Breast epithelium (tissue), 4 donors: ENCODE data around the gene POLR2E. TPM values are rescaled to one million over a fixed set of nuclear protein-coding genes. Genes with fewer than 3 reads are reported as not detected.

Source experiments
- DNase-seq, 2 donors: peaks; one replicate each; pipeline ENCODE4 v3.0.0-alpha.2; 2019; ENCODE audit warnings: low spot score in 2 of 2
- H3K27ac ChIP-seq, 2 donors: fragments of 200-600 bp; sonication (generic) in 1 of 2; one replicate each; pipeline ENCODE4 v1.5.1; 2016 to 2019; ENCODE audit warnings: mild to moderate bottlenecking in 1 of 2
- H3K27me3 ChIP-seq, 2 donors: fragments of 200-600 bp; sonication (generic) in 1 of 2; one replicate each; pipeline versions ENCODE4 v1.5.1 to v1.6.0; 2017 to 2019; ENCODE audit warnings: control low read depth in 1 of 2, mild to moderate bottlenecking in 1 of 2
- H3K36me3 ChIP-seq: fragments of 200-600 bp; one replicate; pipeline ENCODE4 v1.5.1; 2019
- H3K4me1 ChIP-seq, 2 donors: fragments of 200-600 bp; sonication (generic); one replicate each; pipeline ENCODE4 v1.5.1; 2016 to 2019; ENCODE audit warnings: control low read depth in 1 of 2
- H3K4me3 ChIP-seq, 3 donors: fragments of 200-600 bp; sonication (generic); 1 replicate in 2 of 3; 2 replicates in 1 of 3; pipeline ENCODE4 v1.5.1; 2016 to 2019; ENCODE audit warnings: mild to moderate bottlenecking in 3 of 3, moderate library complexity in 2 of 3
- H3K9me3 ChIP-seq, 2 donors: fragments of 200-600 bp; sonication (generic) in 1 of 2; one replicate each; pipeline ENCODE4 v1.5.1; 2016 to 2019; ENCODE audit warnings: control low read depth in 1 of 2
- CTCF ChIP-seq, 3 donors: fragments of 450-650 bp; IDR thresholded peaks; one replicate each; pipeline ENCODE4 v1.5.1; 2016 to 2017; ENCODE audit warnings: antibody characterized with exemption in 3 of 3, mild to moderate bottlenecking in 3 of 3, moderate library complexity in 3 of 3
- POLR2A ChIP-seq: fragments of 450-650 bp; IDR thresholded peaks from one replicate; pipeline ENCODE4 v1.6.1; 2016; ENCODE audit warnings: antibody characterized with exemption, mild to moderate bottlenecking, moderate library complexity
- POLR2AphosphoS5 ChIP-seq, 3 donors: sonication (generic); formaldehyde crosslinking; IDR thresholded peaks; one replicate each; pipeline ENCODE4 v1.6.1; 2017; ENCODE audit warnings: antibody characterized with exemption in 3 of 3
- intact Hi-C: fragments of 100-400 bp; cut with DNase I; formaldehyde crosslinking; loops from one replicate; pipeline ENCODE4 v1.15.1; 2023; ENCODE audit warnings: low total_unique reads
- total RNA-seq, 3 donors: library from RNA; depleted of rRNA; stranded (reverse); fragments of >200 nt; gene quantifications; one replicate each; pipeline ENCODE4 v1.1.0, GENCODE V29; 2016

The POLR2E gene
- total RNA-seq, 3 donors from 2014 or later, result 65.9 to 175 (median 89.1) TPM

- Histone ChIP-seq H3K9me3 (peaks cover 25 to 31% of the 10 kb centered on the region in 2 donors), H3K27ac (no peak overlapping the region), H3K36me3 (no peaks in the 10 kb centered on the region), H3K4me1 (no peaks in the 10 kb centered on the region), H3K4me3 (no peak overlapping the region), H3K27me3 (no peaks in the 10 kb centered on the region)
- intact Hi-C loops, result no loop called here
- TF ChIP-seq POLR2A (no peak), CTCF (IDR thresholded peaks at IDR 0.05) (no peak), POLR2AphosphoS5 (IDR thresholded peaks at IDR 0.05) (no peak)
- DNase-seq, result no peak
Observed at GRCh38 chr19:1052349-1052975, 42.7 kb downstream of the POLR2E start.

- Histone ChIP-seq H3K9me3 (peaks cover 19 to 24% of the 10 kb centered on the region in 2 donors), H3K27ac (no peak overlapping the region), H3K36me3 (no peaks in the 10 kb centered on the region), H3K4me1 (no peaks in the 10 kb centered on the region), H3K4me3 (no peak overlapping the region), H3K27me3 (no peaks in the 10 kb centered on the region)
- TF ChIP-seq POLR2AphosphoS5 (IDR thresholded peaks at IDR 0.05) (no peak), CTCF (IDR thresholded peaks at IDR 0.05) (no peak), POLR2A (no peak)
- no peak for DNase-seq
- intact Hi-C loops, result no loop called here
Observed at GRCh38 chr19:1051791-1052190, 43.4 kb downstream of the POLR2E start.

GRCh38 chr19:1050989-1051788 is 44.0 kb downstream of the POLR2E start:
- Histone ChIP-seq H3K27me3 (no peaks in the 10 kb centered on the region), H3K27ac (no peak overlapping the region), H3K36me3 (no peaks in the 10 kb centered on the region), H3K4me3 (no peak overlapping the region), H3K4me1 (no peaks in the 10 kb centered on the region), H3K9me3 (peaks cover 13 to 18% of the 10 kb centered on the region in 2 donors)
- intact Hi-C loops, result no loop called here
- DNase-seq, result no peak
- no peak for TF ChIP-seq POLR2AphosphoS5 (IDR thresholded peaks at IDR 0.05)
- no peak for TF ChIP-seq CTCF (IDR thresholded peaks at IDR 0.05)
- TF ChIP-seq POLR2A, result no peak

- intact Hi-C loops, result no loop called here
- H3K4me3 ChIP-seq, result no peak overlapping the region
- TF ChIP-seq CTCF (IDR thresholded peaks at IDR 0.05) (no peak), POLR2A (no peak), POLR2AphosphoS5 (IDR thresholded peaks at IDR 0.05) (no peak)
- H3K27ac ChIP-seq, result no peak overlapping the region
- no peaks in the 10 kb centered on the region for H3K36me3 ChIP-seq
- peaks cover 2 to 5% of the 10 kb centered on the region in 2 donors for H3K9me3 ChIP-seq
- H3K27me3 ChIP-seq, result no peaks in the 10 kb centered on the region
- H3K4me1 ChIP-seq, result no peaks in the 10 kb centered on the region
- DNase-seq, result no peak
Observed at GRCh38 chr19:1049800-1050199, 45.4 kb downstream of the POLR2E start.

- Histone ChIP-seq H3K27me3 (no peaks in the 10 kb centered on the region), H3K27ac (no peak overlapping the region), H3K4me1 (no peaks in the 10 kb centered on the region), H3K9me3 (no peaks in the 10 kb centered on the region), H3K36me3 (no peaks in the 10 kb centered on the region), H3K4me3 (no peak overlapping the region)
- TF ChIP-seq POLR2AphosphoS5 (IDR thresholded peaks at IDR 0.05), result no peak
- TF ChIP-seq POLR2A, result no peak
- TF ChIP-seq CTCF (IDR thresholded peaks at IDR 0.05), result no peak
- no peak for DNase-seq
- intact Hi-C loops, result no loop called here
Observed at GRCh38 chr19:1049106-1049505, 46.1 kb downstream of the POLR2E start.
